Adrenal gland (tissue), 12 donors: Measurements from ENCODE around the gene ZDHHC18. TPM values are rescaled to one million over a fixed set of nuclear protein-coding genes. Genes with fewer than 3 reads are reported as not detected.

Experiments used
- DNase-seq, 7 donors: peaks; one replicate each; pipeline ENCODE4 v3.0.0-alpha.2; 2019 to 2020
- H3K27ac ChIP-seq, 5 donors: fragments of 200-600 bp; sonication (generic) in 4 of 5; 1 replicate in 3 of 5; 2 replicates in 2 of 5; pipeline versions ENCODE4 v1.5.1 to v1.8.0; 2016 to 2020; ENCODE audit warnings: mild to moderate bottlenecking in 1 of 5
- H3K27me3 ChIP-seq: fragments of 200-600 bp; 2 replicates; pipeline ENCODE4 v1.8.0; 2021
- H3K36me3 ChIP-seq, 2 donors: fragments of 200-600 bp; replicated peaks in 1 of 2; 1 replicate in 1 of 2; 2 replicates in 1 of 2; pipeline versions ENCODE4 v1.5.1 to v1.8.0; 2018 to 2022
- H3K4me1 ChIP-seq, 2 donors: fragments of 200-600 bp; replicated peaks in 1 of 2; 1 replicate in 1 of 2; 2 replicates in 1 of 2; pipeline versions ENCODE4 v1.5.1 to v1.8.0; 2018 to 2021
- H3K4me3 ChIP-seq, 4 donors: fragments of 200-600 bp; sonication (generic) in 3 of 4; one replicate each; pipeline ENCODE4 v1.5.1; 2016 to 2018
- H3K9me3 ChIP-seq, 3 donors: fragments of 200-600 bp; sonication (generic) in 1 of 3; replicated peaks in 1 of 3; 1 replicate in 2 of 3; 2 replicates in 1 of 3; pipeline versions ENCODE4 v1.5.1 to v1.8.0; 2016 to 2021
- CTCF ChIP-seq, 6 experiments: fragments of 450-650 bp in 4 of 6; fragments of 200-600 bp in 2 of 6; sonication (generic) in 1 of 6; IDR thresholded peaks; 1 replicate in 5 of 6; 2 replicates in 1 of 6; pipeline versions ENCODE4 v1.5.1 to v1.8.0; 2016 to 2021; ENCODE audit warnings: antibody characterized with exemption in 6 of 6, mild to moderate bottlenecking in 2 of 6, moderate library complexity in 1 of 6
- POLR2A ChIP-seq, 2 donors: fragments of 450-650 bp; IDR thresholded peaks; one replicate each; pipeline ENCODE4 v1.6.1; 2017; ENCODE audit warnings: antibody characterized with exemption in 2 of 2, mild to moderate bottlenecking in 2 of 2, moderate library complexity in 1 of 2
- WGBS, 4 donors: extraction: QIAGEN DNeasy Blood & Tissue Kit in 2 of 4; methylation state at CpG; one replicate each; pipeline versions ENCODE4 v1.1.5 to v1.1.7; 2013 to 2017; 5-methylcytosine and 5-hydroxymethylcytosine counted together
- intact Hi-C, 2 donors: fragments of 100-400 bp; cut with DNase I; formaldehyde crosslinking; loops; one replicate each; pipeline versions ENCODE4 v1.14.1 to v1.15.0; 2022 to 2023
- polyA plus RNA-seq, 3 donors: library from polyadenylated mRNA; stranded (reverse); fragments of 200-250 nt in 2 of 3; fragments of 350-450 nt in 1 of 3; fragmentation: Illumina TruSeq in 1 of 3; extraction: RNeasy Lipid Tissue Mini Kit (QIAGEN cat#74804) in 1 of 3; gene quantifications; one replicate each; pipeline ENCODE4 v1.2.3, GENCODE V29; 2013 to 2014
- total RNA-seq, 9 donors: library from RNA; depleted of rRNA in 4 of 9; stranded (reverse); fragments of >200 nt in 4 of 9; fragments of 120-200 nt in 1 of 9; fragmentation: NEBNext Ultra II Directional in 1 of 9; extraction: Animal tissue kit (Norgen Biotek cat#: 25700) in 1 of 9; gene quantifications; one replicate each; pipeline versions ENCODE4 v1.1.0 to v1.2.4, GENCODE V29; 2013 to 2023
- donor health status: healthy with polysubstance abuse.
- donor health status: Bipolar disorder and iron deficiency.
- donor health status: DM: yes; HTN: yes; CAD: no.
- donor health status: DM: no; HTN: no; CAD: no.
- donor health status: DM: no; HTN: no; CAD: no.
- donor health status: DM: yes; HTN: yes; CAD: no.

The ZDHHC18 gene
- total and polyA plus RNA-seq, 12 donors: 4.9 to 16.5 (median 10.0) TPM

GRCh38 chr1:26791148-26791547, 35.3 kb upstream of the ZDHHC18 start:
- H3K4me3 ChIP-seq: no peak overlapping the region
- H3K36me3 ChIP-seq: peaks cover 0 to 12% of the 10 kb centered on the region in 2 donors
- no peaks in the 10 kb centered on the region for H3K27me3 ChIP-seq
- H3K27ac ChIP-seq: no peak overlapping the region
- WGBS, 4 donors: 72 to 80% (median 73%) methylated on average over 6 of the region's 6 CpGs
- H3K4me1 ChIP-seq: peaks cover 18 to 25% of the 10 kb centered on the region in 2 donors
- TF ChIP-seq POLR2A (IDR thresholded peaks at IDR 0.05): no peak
- no peak for TF ChIP-seq CTCF (IDR thresholded peaks at IDR 0.05)
- H3K9me3 ChIP-seq: no peaks in the 10 kb centered on the region
- intact Hi-C loops: loop anchor here in 1 of 2 donors (5.0 kb wide), 1 partner anchor 189 kb away; no protein-coding TSS in a partner anchor
- DNase-seq: no peak

DNA sequence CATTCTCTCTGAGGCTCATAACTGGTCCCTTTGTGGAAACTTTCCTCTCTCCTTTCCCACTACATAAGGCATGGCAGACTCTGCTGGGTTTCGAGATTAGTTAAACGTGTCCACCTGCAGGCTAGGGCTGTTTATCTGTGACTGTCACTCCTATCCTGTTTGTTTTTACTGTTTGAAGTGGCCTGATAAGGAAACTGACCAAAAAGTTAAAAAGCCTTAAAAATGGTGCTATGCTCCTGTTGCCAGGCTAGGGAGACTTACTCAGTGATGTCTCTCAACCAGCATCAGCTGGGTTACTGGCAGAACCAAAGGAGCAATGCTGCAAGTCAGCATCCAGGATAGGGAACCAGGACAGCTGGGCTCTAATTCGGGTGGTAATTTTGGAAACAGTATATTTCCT, 34.9 kb upstream of the ZDHHC18 start:
- DNase-seq: no peak
- peaks cover 13 to 21% of the 10 kb centered on the region in 2 donors for H3K4me1 ChIP-seq
- WGBS, 4 donors: 68 to 87% (median 78%) methylated on average over 3 of the region's 3 CpGs
- H3K27me3 ChIP-seq: no peaks in the 10 kb centered on the region
- H3K27ac ChIP-seq: no peak overlapping the region
- no peak for TF ChIP-seq CTCF (IDR thresholded peaks at IDR 0.05)
- no peak for TF ChIP-seq POLR2A (IDR thresholded peaks at IDR 0.05)
- no peaks in the 10 kb centered on the region for H3K9me3 ChIP-seq
- intact Hi-C loops: loop anchor here in 1 of 2 donors (5.0 kb wide), 1 partner anchor 189 kb away; no protein-coding TSS in a partner anchor
- peaks cover 0 to 12% of the 10 kb centered on the region in 2 donors for H3K36me3 ChIP-seq
- H3K4me3 ChIP-seq: no peak overlapping the region

DNA sequence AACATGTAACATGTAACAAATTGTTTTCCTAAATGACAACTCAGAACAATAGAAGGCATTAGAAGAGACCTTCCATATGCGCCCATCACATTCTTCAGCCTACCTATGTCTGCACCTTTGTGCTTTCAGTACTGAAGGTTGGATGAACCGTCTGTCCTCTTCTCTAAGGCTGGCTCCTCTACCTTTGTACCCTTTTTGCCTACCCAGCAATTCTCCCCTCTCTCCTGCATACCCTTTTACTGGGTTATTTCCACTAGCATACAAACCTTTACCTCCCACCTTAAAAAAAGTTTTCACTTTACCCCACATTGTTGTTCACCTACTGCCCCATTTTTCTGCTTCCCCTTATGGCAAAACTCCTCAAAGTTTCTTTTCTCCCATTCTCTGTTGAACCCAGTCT, 33.6 kb upstream of the ZDHHC18 start:
- no peak for DNase-seq
- 87 to 97% (median 93%) methylated on average over 2 of the region's 2 CpGs for whole genome bisulfite sequencing, 4 donors
- H3K36me3 ChIP-seq: peaks cover 0 to 16% of the 10 kb centered on the region in 2 donors
- intact Hi-C loops: loop anchor here in 1 of 2 donors (5.0 kb wide), 1 partner anchor 191 kb away; no protein-coding TSS in a partner anchor
- H3K27ac ChIP-seq: no peak overlapping the region
- TF ChIP-seq POLR2A (IDR thresholded peaks at IDR 0.05): no peak
- TF ChIP-seq CTCF (IDR thresholded peaks at IDR 0.05): no peak
- H3K27me3 ChIP-seq: no peaks in the 10 kb centered on the region
- no peak overlapping the region for H3K4me3 ChIP-seq
- H3K4me1 ChIP-seq: peaks cover 6 to 13% of the 10 kb centered on the region in 2 donors
- no peaks in the 10 kb centered on the region for H3K9me3 ChIP-seq

GRCh38 chr1:26794391-26794790, 32.1 kb upstream of the ZDHHC18 start:
- Histone ChIP-seq H3K4me1 (peaks cover 5 to 14% of the 10 kb centered on the region in 2 donors), H3K4me3 (no peak overlapping the region), H3K27ac (no peak overlapping the region), H3K27me3 (no peaks in the 10 kb centered on the region), H3K9me3 (no peaks in the 10 kb centered on the region), H3K36me3 (peaks cover 0 to 17% of the 10 kb centered on the region in 2 donors)
- no peak for TF ChIP-seq POLR2A (IDR thresholded peaks at IDR 0.05)
- TF ChIP-seq CTCF (IDR thresholded peaks at IDR 0.05): no peak
- WGBS, 4 donors: 85 to 88% (median 87%) methylated on average over 4 to 5 of the region's 5 CpGs
- DNase-seq: peak in 1 of 7 donors; percentile 14
- intact Hi-C loops: loop anchor here in 1 of 2 donors (5.0 kb wide), 1 partner anchor 192 kb away; no protein-coding TSS in a partner anchor
